ENCODE data around the gene MMP24. TPM values are rescaled to one million over a fixed set of nuclear protein-coding genes. Genes with fewer than 3 reads are reported as not detected.

MMP24 gene
- total RNA-seq, 1 donor = not detected

Other genes starting within 250 kb of the MMP24 start
- 55.3 TPM for gene TRPC4AP, start 133.9 kb upstream of the MMP24 start, total RNA-seq
- 19.5 TPM for gene EDEM2, start 79.4 kb upstream of the MMP24 start, total RNA-seq
- gene PROCR, start 54.6 kb upstream of the MMP24 start, total RNA-seq = 1.2 TPM
- gene MMP24OS, start 51.4 kb downstream of the MMP24 start, total RNA-seq = 20.1 TPM
- gene EIF6, start 58.1 kb downstream of the MMP24 start, total RNA-seq = 33.9 TPM
- gene FAM83C, start 65.7 kb downstream of the MMP24 start, total RNA-seq = not detected
- 10.4 TPM for gene UQCC1, start 185.3 kb downstream of the MMP24 start, total RNA-seq
- gene GDF5, start 211.5 kb downstream of the MMP24 start, total RNA-seq = not detected
- gene CEP250, start 228.9 kb downstream of the MMP24 start, total RNA-seq = 10.7 TPM